HG02610 (cell line): ENCODE data around the gene PTCH1.

Experiments
- ATAC-seq: cut with Tn5 transposase; IDR thresholded peaks from one replicate; pipeline ENCODE4 v1.9.1; 2021; ENCODE audit warnings: mild to moderate bottlenecking, moderate library complexity; ENCODE audit not compliant: unreplicated experiment

PTCH1 gene

DNA sequence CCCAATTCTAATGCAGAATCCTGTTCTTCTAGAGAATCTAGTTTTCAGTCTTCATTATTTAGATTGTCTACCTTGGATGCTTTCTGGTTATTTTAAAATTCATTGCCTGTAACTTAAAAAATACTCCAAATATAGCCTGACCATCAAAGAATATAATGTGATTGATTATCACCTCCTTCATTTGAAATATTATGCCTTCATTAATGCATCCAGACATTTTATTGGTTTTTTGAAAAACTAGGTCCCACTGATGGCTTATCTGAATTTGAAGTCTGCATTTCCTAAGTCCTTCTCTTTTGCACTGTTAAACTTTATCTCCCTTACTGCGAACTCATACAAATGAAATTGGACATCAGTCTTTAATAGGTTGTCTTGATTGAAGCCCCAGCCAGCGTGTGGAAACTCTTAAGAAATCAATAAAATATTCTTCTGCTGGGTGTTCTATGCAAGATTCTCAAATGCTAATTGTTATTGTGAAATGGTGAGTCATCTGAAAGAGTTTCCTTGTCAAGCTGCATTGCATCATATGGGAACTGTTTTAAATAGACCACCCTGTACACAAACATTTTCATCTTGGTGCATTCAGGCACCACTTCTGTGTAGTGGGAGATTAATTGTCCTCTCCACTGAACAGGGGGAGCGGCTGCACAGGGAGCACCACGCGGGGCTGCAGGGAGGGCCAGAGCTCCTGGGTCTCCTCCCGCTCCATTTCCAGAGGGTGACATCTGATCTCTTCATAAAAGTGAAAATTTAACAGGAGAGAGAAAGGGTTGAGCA, 106.9 kb downstream of the PTCH1 start:
- no peak for ATAC-seq

- no peak for ATAC-seq
Observed at GRCh38 chr9:95407524-95407923, 109.2 kb downstream of the PTCH1 start.

DNA sequence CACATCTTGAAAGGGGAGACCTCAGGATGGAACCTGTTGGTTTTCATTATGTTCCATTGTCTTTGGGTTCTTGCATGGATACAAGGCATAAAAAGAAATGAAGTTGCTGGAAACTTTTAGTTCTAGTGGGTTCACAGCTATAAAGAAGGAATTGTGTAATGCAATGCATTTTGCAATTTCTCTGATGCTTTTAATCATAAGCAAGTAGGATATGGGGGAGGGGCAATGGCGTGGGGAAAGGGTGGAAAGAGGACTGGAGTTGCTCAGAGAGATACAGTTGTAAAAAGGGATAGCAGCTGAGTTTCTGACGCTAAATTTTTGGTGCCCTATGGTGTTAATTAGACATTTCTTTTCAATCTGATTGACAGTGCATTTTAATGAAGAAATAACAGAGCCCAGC, 110.7 kb downstream of the PTCH1 start:
- ATAC-seq: no peak

DNA sequence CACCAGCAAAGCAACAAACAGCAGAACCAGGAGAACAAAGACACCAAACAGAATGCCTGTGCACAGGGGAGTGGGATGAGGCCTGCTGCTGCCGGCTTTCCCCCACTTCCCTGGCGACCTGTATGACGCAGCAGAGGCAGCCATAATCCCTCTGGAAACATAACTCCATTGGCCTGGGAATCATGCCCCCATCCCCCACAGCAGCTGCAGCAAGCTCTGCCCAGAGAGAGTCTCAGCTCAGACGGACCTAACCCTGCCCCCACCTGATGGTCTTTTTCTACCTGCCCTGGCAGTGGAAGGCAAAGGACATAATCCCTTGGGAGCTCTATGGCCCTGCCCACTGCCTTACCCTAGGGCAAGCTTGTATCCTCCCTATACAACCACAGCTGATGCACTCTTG, 117.5 kb downstream of the PTCH1 start:
- no peak for ATAC-seq
